Astrocyte (in vitro differentiated cells and primary cell): ENCODE measurements around the gene FUT8.

ENCODE experiments used
- CTCF ChIP-seq: IDR thresholded peaks from 2 replicates; pipeline ENCODE4 v1.5.1; 2011; ENCODE audit warnings: low read depth, mild to moderate bottlenecking, inconsistent platforms, low read length, moderate library complexity; ENCODE audit not compliant: insufficient read depth
- EZH2 ChIP-seq: IDR thresholded peaks from 2 replicates; pipeline ENCODE4 v1.6.1; 2012; ENCODE audit warnings: mild to moderate bottlenecking, low read length, inconsistent platforms; ENCODE audit not compliant: insufficient read depth

GRCh38 chr14:65704437-65704836 lies 291.9 kb downstream of the FUT8 start:
- TF ChIP-seq CTCF = no peak
- no peak for TF ChIP-seq EZH2
